Measurements from ENCODE around the gene GPRIN2. TPM values are rescaled to one million over a fixed set of nuclear protein-coding genes. Genes with fewer than 3 reads are reported as not detected.
A peak's percentile ranks its signal among the peaks of the same experiment; 100 is the strongest.

GPRIN2 gene
- total RNA-seq, 1 donor from 2014 or later, result 9.6 TPM

DNA sequence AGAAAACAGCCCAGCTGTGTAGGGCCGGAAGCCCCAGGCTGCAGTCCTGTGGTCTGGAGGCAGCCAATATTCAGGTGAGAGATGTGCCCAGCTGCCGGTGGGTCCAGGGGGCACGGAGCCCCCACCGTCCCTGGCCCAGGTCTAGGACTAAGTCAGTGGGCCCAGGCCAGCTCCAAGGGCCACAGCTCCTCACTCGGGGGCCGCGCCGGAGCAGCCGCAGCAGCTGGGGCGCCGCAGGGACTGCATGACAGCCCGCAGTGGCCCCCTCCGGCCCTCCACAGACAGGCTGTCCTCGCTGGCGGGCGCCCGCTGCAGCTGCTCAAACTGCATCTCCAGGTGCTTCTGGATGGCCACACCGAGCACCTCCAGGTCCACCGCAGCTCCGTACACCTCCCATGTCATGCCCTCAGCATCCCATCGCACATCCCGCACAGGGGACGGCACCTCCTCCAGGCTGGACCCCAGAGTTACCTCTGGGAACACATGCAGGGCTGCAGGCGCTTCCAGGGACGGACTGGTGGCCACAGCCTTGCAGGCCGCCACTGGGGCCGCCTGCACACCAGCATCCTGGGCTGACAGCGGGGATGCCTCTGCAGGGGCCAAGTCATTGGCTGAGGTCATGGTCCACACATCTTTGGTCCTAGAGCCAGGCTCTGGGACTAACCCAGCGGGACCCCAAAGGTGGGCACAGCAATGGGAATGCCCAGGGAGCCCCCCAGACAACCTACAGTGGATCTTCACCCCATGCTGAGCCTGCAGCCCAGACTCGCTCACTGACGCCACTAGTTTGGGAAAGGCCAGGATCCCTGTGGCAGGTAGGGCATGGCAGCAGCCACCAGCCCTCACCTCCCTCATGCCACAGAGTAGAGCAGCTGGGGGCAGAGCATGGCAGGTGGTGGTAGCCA lies 7.0 kb downstream of the GPRIN2 start:
- DNase-seq (ENCODE audit: low spot score), result no peak

DNA sequence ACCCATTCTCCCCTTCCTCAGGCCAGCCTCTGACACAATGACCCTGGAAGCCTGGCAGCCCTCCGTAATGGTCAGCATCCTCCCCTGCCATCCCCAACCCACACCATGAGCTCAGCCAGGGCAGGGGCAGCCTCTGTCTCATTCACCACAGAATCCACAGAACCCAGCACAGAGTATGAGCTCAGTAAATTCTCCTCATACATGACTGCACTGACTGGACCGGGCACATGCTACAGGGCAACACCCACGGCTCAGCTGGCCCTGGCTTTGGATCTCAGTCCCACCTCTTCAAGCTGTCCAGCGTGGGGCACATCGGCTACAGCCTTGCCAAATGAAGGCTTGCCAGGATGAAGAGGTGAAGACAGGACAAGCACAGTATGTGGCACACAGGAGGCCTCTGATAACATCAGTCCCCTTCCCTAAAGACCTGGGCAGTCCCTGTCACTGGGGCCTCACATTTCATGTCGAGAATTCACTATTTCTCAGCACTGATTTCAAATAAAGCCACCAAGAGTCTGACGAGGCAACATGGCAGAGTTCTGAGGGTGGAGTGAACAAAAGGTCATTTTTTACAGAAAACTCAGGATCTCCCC lies 7.9 kb downstream of the GPRIN2 start:
- DNase-seq (ENCODE audit: low spot score), result no peak

DNA sequence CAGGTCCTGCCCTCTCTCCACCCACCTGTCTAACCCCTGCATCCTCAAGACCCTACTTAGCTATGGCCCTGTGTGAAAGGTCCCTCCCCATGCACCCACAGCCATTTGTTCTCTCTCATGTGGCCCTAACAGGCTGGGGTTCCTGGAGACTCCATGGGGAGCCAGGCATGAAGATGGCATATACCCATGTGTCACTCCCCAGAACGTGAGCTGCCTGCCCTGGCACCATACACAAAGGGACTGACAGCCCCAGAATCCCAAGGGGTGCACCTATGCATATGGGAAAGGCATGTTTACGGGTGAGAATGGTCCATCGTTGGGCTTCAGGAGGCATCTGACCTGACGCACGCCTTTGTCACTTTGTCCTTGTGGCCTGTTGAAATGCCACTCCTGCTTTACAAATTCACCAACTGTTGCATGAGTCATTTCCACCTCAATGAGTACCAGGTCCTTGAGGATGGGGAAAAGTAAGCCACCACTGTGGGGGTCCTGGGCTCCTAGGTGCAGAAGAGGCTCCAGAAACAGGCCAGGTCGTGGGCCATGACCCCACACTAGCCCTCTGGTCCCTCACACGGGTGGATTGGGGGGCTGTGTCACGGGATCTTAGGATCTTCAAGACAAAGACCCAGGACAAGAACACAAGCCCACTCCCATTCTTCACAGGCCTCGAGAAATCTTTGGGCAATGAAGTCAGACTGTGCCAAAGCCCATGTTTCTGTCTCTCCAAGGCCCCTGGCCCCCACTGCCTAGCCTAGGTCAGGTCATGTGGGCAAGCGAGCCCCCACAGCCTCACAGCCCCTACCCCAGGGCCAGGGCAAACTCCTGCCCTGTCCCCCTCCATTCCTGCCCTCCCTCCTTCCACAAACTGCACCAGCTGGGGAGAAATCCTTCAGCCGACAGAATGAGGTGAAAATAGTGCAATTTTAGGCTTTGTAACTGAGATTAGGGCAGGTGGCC lies 8.6 kb downstream of the GPRIN2 start:
- DNase-seq (ENCODE audit: low spot score), result no peak

DNA sequence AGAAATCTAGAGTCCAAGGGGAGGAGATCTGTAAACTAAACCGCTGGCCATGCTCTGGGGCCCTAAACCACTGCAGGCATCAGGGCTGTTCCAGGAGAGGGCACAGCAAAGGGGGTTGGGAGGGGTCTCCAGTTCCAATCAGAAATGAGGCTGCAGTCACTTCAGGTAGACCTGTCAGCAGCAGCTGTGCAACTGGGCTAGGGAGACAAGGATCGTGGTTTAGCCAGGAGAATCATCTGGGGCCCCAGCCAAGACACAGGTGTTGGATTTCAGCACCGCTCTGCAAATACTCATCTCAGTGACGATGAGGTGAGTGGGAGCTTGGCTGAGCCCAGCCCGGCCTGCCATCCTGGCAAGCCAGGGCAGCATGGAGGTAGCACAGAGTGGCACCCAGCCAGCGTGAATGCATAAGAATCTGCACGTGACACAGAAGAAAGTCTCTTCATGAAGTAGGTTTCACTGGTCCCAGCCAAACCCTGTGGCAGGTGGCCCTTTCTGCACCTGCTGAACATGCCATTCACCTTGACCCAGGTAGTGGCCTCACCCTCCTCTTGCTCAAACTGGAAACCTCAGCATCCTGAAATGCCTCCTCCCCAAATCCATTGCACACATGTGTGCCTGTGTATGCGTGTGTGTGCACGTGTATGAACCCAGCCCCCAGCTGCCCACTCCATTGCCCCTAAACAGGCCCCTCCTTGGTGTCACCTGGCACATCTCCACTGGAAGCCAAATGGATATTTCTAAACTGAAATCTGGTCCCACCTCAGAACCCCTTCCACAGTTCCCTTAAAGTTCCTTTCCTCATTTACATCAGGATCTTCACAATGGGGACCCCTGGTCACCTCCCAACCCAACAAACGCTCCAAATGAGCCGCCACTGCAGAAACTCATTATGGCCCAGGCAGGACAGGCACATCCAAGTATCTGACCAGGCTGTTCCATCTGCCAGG lies 9.6 kb downstream of the GPRIN2 start:
- DNase-seq (ENCODE audit: low spot score), result no peak

DNA sequence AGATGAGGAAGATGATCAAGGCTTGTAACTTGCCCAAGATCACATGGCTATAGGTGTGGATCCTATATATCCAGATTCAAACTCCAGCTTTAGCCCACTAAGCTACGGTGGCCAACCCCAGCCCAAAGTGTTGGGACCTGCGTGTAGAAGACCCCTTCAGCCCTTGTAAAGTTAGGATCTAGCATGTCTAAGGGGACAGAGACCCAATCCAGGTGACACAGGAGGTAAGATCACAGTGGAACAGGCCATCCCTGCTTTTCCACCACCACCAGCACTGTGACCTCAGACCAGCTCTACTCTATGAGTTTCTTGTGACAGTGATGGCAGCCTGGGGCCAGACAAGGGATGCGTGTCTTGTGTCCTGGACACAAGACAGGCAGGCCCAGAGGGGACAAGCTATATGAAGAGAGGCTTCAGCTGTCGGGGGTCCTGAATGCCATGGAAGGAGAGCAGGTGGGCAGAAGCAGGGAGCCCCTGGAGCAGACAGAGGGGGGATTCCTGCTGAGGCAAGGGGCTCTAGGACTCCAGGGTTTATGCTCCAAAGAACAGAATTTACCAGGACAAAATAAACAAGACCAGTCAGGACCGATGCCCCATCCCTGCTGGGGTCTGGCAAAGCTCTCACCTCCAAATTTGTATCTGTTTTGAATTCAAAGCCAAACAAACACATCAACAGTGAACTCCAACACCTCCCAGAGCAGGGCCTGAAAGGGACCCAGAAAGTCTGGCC lies 10.4 kb downstream of the GPRIN2 start:
- no peak for DNase-seq (ENCODE audit: low spot score)

DNA sequence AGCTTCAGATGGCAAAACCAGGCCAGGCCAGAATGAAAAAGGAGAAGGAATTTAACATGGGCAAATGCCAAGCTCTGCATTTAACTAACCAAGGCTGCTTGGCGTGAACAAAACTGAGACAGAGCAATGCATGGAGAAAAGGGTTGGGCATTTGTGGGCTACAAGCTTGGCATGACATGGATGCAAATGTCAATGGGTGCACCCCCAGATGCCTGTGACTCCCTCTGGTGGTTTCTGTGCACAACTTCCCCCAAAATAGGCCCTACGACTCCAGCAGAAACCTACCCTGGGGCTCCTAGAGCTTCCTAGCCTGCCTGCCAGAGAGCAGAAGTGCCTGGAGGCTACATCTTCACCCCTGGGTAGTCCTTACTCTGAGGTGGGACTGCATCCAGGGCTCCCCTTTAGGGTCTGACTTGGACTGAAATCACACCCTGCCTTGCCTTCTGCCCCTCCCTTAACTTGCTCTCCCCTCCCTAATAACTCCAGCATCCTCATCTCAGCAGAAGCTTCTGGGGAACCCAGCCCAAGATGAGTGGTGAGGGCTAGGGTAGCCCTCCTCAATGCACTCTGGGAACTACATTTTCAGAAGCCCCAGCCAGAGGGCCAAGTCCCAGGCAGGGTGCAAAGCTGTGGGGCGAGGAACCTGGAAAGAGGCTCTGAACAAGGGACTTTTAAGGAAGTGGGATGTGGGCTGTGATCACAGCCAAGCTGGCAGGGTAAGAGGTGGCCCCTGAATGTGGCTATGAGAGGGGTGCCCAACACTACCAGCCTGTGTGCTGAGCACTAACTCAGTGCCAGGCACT lies 11.3 kb downstream of the GPRIN2 start:
- DNase-seq (ENCODE audit: low spot score), result no peak

DNA sequence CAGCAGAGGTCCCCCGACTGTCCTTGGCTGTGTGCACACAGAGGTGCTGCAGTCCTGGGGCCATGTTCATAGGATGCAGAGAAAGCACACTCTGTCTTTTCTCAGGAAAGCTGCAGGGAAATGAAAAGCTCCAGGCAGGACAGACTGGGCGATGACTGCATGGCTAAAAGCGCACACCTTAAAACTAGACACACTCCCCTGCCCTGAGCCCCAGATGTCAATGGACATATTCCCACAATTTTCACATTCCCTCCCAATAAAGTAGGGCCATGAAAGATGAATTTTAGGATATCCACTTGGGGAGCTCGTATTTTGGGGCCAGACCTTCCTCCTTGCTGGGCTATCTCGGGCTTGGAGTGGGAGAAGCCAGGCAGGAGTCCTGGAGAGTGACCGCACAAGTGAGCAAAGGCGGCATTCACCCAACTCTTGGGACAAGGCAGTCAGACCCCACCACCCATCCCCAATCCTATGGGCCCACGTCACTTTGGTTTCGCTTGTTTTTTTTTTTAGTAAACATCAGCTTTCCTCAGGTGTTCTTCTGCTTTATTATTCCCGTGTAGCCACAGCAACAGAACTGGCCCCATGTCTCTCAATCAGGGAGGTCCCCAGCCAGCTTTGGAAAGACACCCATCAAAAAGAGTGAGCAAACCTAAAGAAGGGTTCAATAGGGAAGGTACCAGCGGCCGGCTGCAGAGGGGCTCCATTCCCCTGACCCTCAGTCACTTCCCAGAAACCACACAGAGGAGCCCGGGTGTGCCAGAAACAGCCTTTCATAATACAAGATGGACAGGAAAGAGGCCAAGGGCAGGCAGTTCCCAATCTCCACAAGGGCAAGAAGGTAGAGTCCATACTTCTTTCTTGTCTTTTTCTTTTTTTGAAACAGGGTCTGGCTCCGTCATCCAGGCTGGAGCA lies 12.7 kb downstream of the GPRIN2 start:
- DNase-seq (ENCODE audit: low spot score), result no peak

DNA sequence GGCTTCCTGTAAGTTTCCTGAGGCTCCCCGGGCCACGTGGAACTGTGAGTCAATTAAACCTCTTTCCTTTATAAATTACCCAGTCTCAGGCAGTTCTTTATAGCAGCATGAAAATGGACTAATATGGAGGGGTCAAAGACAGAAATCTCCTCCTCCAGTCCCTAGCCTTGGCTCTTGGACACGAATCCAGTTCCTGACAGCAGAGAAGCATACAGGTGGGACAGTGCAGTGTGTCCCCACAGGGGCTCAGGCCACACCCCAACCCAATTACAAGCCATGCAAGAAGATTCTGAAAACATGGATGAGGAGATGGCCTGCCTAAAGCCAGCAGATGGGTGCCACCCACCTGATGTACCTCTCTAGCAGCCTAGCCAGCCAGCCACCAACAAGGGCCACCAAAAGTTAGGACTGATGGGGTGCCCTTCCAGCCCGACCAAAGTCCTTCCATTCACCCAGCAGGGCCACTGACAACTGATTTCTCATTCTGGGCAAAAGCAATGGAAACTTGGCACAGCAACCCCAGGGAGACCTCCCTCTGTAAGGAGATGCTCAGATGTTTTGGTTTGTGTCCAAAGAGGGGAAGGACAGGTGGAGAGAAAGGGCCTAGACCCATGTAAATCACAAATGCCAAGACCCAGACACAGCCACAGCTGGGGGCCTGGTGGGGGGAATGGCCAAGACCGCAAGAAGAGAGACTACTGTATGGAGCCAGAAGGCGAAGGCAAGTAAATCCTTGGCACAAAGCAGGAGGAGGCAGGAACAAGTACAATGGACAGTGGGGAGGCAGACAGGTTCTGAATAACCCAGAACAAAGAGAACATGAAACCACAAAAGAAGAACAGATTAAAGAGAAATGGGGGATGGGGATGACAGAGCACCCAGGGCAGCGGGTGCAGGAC lies 13.6 kb downstream of the GPRIN2 start:
- DNase-seq (ENCODE audit: low spot score), result no peak

DNA sequence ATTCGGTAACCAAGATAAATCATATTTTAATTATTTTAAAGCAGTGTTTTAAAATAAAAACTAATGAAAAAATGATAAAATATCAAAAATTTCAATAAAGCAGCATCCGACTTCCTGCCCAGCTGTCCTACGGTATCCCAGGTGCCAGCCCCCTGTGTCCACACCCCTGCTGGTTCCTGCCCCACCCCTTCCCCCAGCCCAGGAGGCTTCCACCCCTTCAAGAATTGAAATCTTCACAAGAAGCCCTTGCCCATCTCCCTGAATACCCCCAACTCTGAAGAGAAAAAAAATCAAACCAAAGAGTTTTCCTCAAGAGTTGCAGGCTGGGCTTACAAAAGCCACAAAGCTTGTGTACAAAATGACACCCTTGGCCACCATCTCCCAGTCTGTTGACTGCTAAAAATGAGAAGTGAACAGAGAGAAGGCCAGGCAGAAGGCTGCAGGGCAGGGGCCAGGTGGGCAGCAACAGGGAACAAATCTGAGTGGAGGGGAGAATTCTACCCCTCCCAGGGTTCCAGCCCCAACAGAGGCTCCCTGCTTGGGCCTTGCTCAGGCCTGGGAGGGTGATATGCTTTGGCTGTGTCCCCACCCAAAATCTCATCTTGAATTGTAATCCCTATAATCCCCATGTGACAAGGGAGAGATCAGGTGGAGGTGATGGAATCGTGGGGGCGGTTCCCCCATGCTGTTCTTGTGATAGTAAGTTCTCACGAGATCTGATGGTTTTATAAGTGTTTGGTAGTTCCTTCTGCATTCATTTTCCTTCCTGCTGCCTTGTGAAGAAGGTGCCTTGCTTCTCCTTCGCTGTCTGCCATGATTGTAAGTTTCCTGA lies 14.5 kb downstream of the GPRIN2 start:
- no peak for DNase-seq (ENCODE audit: low spot score)

DNA sequence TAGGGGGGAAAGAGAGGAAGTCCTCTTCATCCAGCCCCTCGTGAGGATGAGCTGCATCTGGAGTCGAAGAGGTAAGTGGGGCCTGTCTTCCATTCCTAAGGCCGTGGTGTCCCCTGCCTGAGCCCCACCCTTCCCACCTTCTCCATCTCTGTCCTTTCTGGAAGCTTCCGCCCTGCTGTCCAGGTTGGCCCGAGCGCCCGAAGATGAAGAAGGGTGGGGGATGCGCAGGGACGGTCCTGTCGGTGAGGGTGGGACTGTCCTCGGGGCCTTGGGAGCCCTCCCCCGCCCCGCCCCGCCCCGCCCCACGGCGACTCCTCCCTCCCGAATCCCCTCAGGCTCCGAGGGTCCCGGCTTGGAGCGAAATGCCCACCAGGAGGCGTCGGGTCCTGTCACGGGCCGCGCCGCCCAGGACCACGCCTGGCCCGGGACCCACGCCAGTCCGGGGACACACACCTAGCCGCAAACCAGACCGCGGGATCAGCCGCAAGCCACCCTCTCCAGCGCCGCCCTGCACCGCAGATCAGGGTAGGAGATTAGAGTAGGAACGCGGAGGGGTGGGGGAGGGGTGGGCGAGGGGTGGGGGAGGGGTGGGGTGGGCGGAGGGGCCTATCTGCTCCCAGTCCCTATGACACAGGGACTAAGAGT lies 15.3 kb downstream of the GPRIN2 start:
- no peak for DNase-seq (ENCODE audit: low spot score)

DNA sequence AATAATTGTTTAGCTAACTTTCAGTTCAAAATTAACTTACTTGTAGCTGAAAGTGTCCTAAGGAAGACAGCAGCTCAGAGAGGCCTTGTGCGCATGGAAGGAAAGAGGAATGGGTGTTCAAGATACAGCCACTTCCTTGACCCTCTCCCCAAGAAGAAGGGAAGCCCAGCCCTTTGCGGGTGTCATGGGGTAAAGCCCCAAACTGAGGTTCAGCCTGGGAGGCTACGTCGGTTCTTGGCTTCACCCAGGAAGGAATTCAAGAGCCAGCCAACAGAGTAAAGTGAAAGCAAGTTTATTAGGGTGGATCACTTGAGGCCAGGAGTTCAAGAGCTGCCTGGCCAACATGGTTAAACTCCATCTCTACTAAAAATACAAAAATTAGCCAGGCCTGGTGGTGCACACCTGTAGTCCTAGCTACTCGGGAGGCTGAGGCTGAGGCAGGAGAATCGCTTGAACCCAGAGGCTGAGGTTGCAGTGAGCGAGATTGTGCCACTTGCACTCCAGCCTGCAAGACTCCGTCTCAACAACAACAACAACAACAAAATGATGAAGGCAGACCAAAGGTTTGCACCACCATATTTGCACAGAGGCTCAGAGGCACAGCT lies 15.9 kb downstream of the GPRIN2 start:
- DNase-seq (ENCODE audit: low spot score), result no peak

DNA sequence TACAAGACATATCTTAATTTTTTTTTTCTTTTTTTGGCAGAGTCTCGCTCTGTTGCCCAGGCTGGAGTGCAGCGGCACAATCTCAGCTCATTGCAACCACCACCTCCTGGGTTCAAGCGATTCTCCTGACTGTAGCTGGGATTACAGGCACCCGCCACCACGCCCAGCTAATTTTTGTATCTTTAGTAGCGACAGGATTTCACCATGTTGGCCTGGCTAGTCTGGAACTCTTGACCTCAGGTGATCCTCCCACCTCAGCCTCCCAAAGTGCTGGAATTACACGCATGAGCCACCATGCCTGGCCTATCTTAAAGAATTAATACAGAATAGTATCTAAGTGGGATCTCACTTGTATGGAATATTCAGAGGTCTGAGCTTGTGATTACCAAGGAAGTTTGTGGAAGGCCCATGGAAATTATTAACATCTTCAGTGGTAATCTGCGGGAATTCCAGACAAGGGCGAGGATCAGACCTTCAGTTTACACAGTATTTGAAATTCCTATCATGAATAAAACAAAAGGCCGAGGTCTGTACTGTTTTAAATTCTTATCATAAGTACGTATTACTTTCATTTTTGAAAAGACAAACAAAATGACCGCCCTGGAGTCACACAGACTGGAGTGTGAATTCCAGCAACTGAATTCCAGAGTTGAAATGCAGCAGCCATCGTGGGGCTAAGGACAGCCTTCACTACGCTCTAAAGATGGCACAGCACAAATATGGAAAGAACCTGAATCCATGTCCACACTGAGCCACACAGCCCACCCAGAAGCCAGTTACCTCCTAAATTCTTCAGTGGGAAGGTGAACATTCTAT lies 16.7 kb downstream of the GPRIN2 start:
- DNase-seq (ENCODE audit: low spot score), result peak; percentile 56

DNA sequence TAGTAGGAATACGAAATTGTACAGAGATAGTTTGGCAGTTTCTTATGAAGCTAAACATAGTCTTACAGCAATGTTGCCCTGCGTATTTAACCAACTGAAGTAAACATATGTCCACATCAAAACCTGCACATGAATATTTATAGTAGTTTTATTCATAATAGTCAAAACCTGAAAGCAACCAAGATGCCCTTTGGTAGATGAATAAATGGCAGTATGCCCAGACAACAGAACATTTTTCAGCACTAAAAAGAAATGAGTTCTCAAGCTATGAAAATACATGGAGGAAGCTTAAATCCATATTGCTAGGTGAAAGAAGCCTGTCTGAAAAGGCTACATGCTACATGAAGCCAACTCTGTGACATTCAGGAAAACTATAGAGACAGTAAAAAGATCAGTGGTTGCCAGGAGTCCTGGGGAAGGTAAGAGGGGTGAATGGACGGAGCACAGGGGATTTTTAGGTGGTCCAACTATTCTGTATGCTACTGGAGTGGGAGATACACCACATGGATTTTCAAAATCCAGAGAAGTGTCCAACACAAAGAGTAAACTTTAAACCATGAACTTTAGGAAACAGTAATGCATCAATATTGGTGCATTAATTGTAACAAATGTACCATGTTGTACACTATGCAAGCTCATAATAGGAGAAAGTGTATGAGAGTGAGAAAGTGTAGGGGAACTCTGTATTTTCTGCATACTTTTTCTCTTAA lies 17.6 kb downstream of the GPRIN2 start:
- DNase-seq (ENCODE audit: low spot score), result no peak

DNA sequence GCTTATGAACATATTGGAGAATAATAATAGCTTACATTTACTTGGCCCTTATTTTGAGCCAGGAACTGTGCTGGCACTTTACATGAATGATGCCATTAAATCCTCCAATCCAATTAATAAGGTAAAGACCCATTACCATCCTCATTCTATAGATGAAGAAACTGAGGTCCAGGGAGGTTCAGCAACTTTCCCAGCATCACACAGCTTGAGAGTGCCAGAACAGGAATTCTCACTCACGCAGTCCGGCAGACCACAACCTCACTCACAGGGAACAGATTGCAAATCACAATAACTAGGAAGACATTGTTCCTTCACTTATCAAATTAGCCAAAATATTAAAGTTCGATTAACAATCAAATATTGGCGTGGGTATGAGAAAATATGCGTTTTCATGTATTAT lies 18.3 kb downstream of the GPRIN2 start:
- no peak for DNase-seq (ENCODE audit: low spot score)
